NCI-H2196 (cell line): Measurements from ENCODE around the gene MYO1G.
A peak's percentile ranks its signal among the peaks of the same experiment; 100 is the strongest.
"Not testable (repeated sequence)": the region's sequence is repeated elsewhere in the genome, so short reads cannot be mapped to it uniquely, and the experiment has no call there.

Experiments
- DNase-seq: peaks from one replicate; lab custom pipeline; 2025; ENCODE audit not compliant: unreplicated experiment; lab: John Stamatoyannopoulos, UW

Gene MYO1G

GRCh38 chr7:44944821-44945220, 34.0 kb downstream of the MYO1G start:
- no peak for DNase-seq

GRCh38 chr7:44943631-44944030, 35.2 kb downstream of the MYO1G start:
- no peak for DNase-seq

- no peak for DNase-seq
Observed at GRCh38 chr7:44937426-44937825, 41.4 kb downstream of the MYO1G start.

- DNase-seq, result no peak
Observed at GRCh38 chr7:44936322-44936721, 42.5 kb downstream of the MYO1G start.

- DNase-seq, result no peak
Observed at GRCh38 chr7:44935583-44935982, 43.2 kb downstream of the MYO1G start.

- no peak for DNase-seq
Observed at GRCh38 chr7:44935016-44935415, 43.8 kb downstream of the MYO1G start.

- DNase-seq, result not testable (repeated sequence)
Observed at GRCh38 chr7:44934510-44934909, 44.3 kb downstream of the MYO1G start.

- DNase-seq, result no peak
Observed at GRCh38 chr7:44930921-44931320, 47.9 kb downstream of the MYO1G start.

- DNase-seq, result no peak
Observed at GRCh38 chr7:44922351-44922694, 56.5 kb downstream of the MYO1G start.

- peak; percentile 86 for DNase-seq
Observed at GRCh38 chr7:44921607-44922350, 57.0 kb downstream of the MYO1G start.

- no peak for DNase-seq
Observed at GRCh38 chr7:44920119-44920518, 58.7 kb downstream of the MYO1G start.

- no peak for DNase-seq
Observed at GRCh38 chr7:44918029-44918428, 60.8 kb downstream of the MYO1G start.

- no peak for DNase-seq
Observed at GRCh38 chr7:44917465-44917864, 61.4 kb downstream of the MYO1G start.

- DNase-seq, result peak; percentile 39
Observed at GRCh38 chr7:44914992-44915607, 63.7 kb downstream of the MYO1G start.

- DNase-seq, result peak; percentile 56
Observed at GRCh38 chr7:44912775-44913347, 66.0 kb downstream of the MYO1G start.
